ENCODE data around the gene CHN1. TPM values are rescaled to one million over a fixed set of nuclear protein-coding genes. Genes with fewer than 3 reads are reported as not detected.

Gene CHN1
- total RNA-seq, 2 experiments from 2014 or later: 0.11 to 0.50 TPM

DNA sequence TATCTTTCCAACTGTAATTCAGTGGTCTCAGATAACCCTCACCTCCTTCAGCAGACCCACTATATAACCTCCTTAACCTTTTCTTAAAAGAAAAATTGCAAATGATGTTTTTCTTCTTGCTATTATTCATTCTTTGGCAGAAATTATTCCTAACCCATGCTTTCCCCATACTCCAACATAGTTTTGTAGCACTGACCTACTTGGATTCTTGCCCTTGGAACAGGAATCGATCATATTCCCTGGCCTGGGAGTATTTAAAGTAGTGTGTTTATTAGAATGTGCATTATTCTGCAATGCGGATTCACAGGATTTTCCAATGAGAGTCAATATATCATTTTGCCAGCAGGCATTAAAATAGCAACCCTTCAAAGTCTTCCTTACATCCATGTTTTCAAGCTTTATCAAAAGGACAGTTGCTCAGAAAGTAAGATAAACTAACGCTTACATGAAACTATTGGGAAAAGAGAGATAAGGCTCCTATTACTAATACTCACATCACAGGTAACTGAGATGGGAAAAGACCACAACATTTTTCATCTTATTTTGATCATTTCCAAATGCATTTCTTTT lies 37.4 kb downstream of the CHN1 start:
- Mint-ChIP-seq H3K9me3 (ENCODE audit: insufficient read depth) (no peaks in the 10 kb centered on the region), H3K27ac (no peak overlapping the region), H3K4me1 (ENCODE audit: low read depth) (peaks cover 11% of the 10 kb centered on the region), H3K27me3 (ENCODE audit: low read depth) (peaks cover 8% of the 10 kb centered on the region), H3K4me3 (no peak overlapping the region), H3K36me3 (ENCODE audit: low read depth) (no peaks in the 10 kb centered on the region)
- ATAC-seq: no peak
- POLR2A ChIA-PET: no interaction called here
- CTCF ChIA-PET: no interaction called here
- DNase-seq: no peak

DNA sequence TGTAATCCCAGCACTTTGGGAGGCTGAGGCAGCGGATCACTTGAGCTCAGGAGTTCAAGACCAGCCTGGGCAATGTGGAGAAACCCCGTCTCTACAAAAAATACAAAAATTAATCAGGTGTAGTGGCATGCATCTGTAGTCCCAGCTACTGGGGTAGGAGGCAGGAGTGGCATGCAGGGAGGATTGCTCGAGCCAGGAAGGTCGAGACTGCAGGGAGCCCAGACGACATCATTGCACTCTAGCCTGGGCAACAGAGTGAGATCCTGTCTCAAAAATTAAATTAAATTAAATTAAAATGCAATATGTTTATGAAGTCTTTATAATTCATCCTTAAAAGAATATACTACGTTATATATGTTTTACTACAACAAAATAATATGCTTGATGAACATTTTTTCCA lies 38.1 kb downstream of the CHN1 start:
- no peaks in the 10 kb centered on the region for H3K9me3 Mint-ChIP-seq (ENCODE audit: insufficient read depth)
- no peaks in the 10 kb centered on the region for H3K36me3 Mint-ChIP-seq (ENCODE audit: low read depth)
- no peak overlapping the region for H3K4me3 Mint-ChIP-seq
- CTCF ChIA-PET: interaction anchor here (0.7 kb wide), 1 partner anchor 16 kb away, joined by 3 read pairs; no protein-coding TSS in a partner anchor
- POLR2A ChIA-PET: no interaction called here
- peaks cover 11% of the 10 kb centered on the region for H3K4me1 Mint-ChIP-seq (ENCODE audit: low read depth)
- ATAC-seq (no peak), DNase-seq (no peak)
- H3K27me3 Mint-ChIP-seq (ENCODE audit: low read depth): peaks cover 6% of the 10 kb centered on the region
- H3K27ac Mint-ChIP-seq: no peak overlapping the region

DNA sequence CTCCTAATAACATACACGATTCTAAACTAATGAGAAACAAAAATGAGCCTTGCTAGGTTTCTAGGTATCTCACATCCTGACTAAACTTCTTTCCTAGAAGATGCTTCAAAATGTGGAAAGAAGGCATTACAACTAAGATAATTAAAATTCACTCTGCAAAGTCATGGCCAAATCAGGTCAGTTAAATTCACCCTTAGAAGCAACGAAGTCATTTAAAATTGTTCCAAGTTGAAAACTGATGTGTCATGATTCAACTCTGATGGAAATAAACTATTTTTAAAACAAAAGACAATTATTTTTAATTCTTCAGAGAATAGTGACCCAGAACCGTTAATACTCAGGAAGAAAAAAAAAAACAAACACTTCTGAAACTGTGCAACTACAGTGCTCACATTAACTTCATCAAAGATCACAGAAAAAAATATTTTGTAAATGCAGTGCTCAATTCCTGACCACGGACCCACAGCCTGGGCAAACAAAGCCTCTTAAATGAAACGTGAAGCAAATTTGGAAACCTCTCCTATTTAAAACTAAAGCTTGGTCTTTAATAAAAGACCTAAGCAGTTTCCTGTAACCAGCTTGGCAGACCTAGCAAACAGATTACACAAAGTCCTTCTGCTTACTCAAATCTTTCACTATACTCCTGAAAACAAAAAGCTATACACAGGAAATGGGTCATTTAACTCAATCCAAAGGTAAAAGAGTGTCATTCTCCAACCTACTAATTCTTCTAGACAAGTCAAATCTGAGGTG lies 39.0 kb downstream of the CHN1 start:
- no peak overlapping the region for H3K4me3 Mint-ChIP-seq
- POLR2A ChIA-PET: no interaction called here

DNA sequence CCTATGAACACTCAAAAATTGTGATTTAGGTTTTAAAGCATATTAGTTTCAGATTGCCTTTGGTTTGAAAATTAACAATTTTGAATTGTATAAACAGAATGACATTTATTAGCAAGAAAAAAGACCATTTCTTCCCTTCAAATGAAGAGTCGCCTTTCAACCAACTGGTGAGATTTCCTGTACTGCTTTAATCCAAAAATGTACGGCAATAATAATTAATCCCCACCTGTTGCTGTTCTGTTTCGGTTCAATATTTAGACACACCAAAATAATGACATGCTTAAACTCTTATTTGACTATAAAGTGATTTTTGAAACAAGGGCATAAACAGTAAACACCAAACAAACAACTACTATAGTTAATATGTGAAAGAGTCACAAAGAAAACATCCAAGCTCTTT lies 39.6 kb downstream of the CHN1 start:
- peaks cover 6% of the 10 kb centered on the region for H3K27me3 Mint-ChIP-seq (ENCODE audit: low read depth)
- H3K4me3 Mint-ChIP-seq: no peak overlapping the region
- H3K27ac Mint-ChIP-seq: no peak overlapping the region
- no peaks in the 10 kb centered on the region for H3K9me3 Mint-ChIP-seq (ENCODE audit: insufficient read depth)
- DNase-seq: no peak
- peaks cover 14% of the 10 kb centered on the region for H3K4me1 Mint-ChIP-seq (ENCODE audit: low read depth)
- ChIA-PET CTCF (interaction anchor here (1.2 kb wide), 1 partner anchor 10 kb away, joined by 4 read pairs; no protein-coding TSS in a partner anchor), POLR2A (no interaction called here)
- H3K36me3 Mint-ChIP-seq (ENCODE audit: low read depth): no peaks in the 10 kb centered on the region
- no peak for ATAC-seq

More for the DNA sequence above, 39.0 kb downstream of the CHN1 start:
- no peaks in the 10 kb centered on the region for H3K9me3 Mint-ChIP-seq (ENCODE audit: insufficient read depth)
- H3K36me3 Mint-ChIP-seq (ENCODE audit: low read depth): no peaks in the 10 kb centered on the region
- peaks cover 6% of the 10 kb centered on the region for H3K27me3 Mint-ChIP-seq (ENCODE audit: low read depth)
- CTCF ChIA-PET: interaction anchor here (0.7 to 1.2 kb wide), 2 partner anchors 9 to 17 kb away, joined by 3 to 4 read pairs; no protein-coding TSS in a partner anchor
- DNase-seq (no peak), ATAC-seq (no peak)
- no peak overlapping the region for H3K27ac Mint-ChIP-seq
- H3K4me1 Mint-ChIP-seq (ENCODE audit: low read depth): peaks cover 11% of the 10 kb centered on the region

DNA sequence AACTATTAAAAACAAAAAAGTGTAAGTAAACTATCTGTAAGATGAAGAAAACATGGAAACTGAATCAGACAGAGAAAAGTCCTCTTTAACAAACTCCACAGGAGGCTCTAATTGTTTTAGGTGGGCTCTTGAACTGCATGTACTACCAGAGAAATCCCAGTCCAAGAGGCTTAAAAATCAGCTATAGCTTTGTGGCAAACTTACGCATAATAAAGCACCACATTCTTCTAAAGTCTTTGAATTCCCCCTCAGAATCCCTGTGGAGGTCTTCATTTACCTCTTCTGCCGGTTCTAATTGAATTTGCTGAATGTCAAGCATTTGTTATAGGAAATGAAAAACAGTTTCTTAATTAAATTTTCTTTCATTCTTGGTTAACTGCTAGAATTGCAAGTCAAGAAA lies 40.8 kb downstream of the CHN1 start:
- no peak for ATAC-seq
- H3K27me3 Mint-ChIP-seq (ENCODE audit: low read depth): peaks cover 6% of the 10 kb centered on the region
- peaks cover 13% of the 10 kb centered on the region for H3K4me1 Mint-ChIP-seq (ENCODE audit: low read depth)
- ChIA-PET POLR2A (no interaction called here), CTCF (no interaction called here)
- no peaks in the 10 kb centered on the region for H3K9me3 Mint-ChIP-seq (ENCODE audit: insufficient read depth)
- H3K4me3 Mint-ChIP-seq: no peak overlapping the region
- no peak overlapping the region for H3K27ac Mint-ChIP-seq
- no peak for DNase-seq
- H3K36me3 Mint-ChIP-seq (ENCODE audit: low read depth): no peaks in the 10 kb centered on the region

DNA sequence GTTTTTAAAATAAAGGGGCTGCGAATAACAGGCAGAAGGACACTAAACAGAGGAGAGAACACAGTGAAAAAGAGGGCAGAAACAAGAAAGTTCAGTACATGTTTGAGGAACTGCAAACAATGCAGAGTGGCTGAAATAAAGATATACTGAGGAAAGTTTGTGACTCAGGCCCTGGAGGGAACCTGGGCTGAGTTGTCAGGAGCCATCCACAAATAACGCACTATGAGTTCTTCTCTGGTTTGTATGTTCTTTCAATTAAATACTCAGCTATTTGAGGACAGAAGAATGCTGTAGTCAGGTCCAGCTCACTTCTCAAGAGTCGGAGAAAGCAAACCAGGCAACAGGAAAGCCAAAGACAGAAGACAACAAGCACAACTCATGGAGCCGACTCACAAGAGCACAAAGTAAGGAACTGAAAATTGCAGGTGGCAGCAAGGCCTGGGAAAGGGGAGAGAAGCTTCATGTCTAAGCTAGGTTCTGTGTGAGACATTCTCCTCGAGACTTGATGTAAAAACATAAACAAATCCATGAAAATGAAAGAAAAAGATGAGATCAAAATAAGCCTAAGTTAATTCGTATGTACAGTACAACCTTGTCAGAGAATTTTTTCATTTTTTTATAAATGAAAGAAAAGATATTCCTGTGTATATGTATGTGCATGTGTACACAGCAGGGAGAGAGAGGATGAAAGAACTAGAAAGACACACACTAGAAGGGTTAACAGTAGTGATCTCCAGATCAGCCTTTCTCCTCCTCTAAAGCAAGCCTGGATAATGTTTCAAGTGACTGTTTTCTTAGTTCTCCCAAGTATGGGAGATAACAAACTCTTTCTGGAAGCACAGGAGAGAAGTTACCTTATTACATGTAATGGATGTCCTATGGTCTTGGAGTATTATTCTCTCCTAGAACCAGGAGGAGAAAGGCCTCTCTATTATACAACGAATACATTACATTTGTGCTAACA lies 41.5 kb downstream of the CHN1 start:
- no peaks in the 10 kb centered on the region for H3K36me3 Mint-ChIP-seq (ENCODE audit: low read depth)
- ChIA-PET POLR2A (no interaction called here), CTCF (no interaction called here)
- H3K4me1 Mint-ChIP-seq (ENCODE audit: low read depth): peaks cover 9% of the 10 kb centered on the region
- H3K27me3 Mint-ChIP-seq (ENCODE audit: low read depth): peaks cover 2% of the 10 kb centered on the region
- H3K9me3 Mint-ChIP-seq (ENCODE audit: insufficient read depth): no peaks in the 10 kb centered on the region
- DNase-seq (no peak), ATAC-seq (no peak)
- H3K27ac Mint-ChIP-seq: no peak overlapping the region
- H3K4me3 Mint-ChIP-seq: no peak overlapping the region

DNA sequence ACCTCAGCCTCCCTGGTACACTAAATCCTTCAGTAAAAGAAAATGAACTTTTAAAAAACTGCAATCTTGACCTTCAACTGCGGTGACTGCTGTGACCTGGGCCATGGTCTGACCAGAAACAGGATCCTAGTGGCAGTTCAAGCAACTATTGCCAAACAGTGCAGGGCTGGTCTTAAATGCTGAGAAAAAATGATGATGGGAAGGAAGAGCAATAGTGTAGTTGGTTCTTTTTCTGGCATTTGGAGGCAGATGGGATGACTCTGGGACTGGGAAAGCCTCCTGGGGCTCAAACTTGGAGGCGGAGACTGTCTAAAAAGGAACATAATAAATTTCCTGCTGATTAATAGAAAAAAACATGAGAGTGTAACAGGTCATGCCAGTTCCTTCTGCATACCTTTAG lies 45.4 kb downstream of the CHN1 start:
- ChIA-PET POLR2A (no interaction called here), CTCF (no interaction called here)
- Mint-ChIP-seq H3K4me3 (no peak overlapping the region), H3K36me3 (ENCODE audit: low read depth) (no peaks in the 10 kb centered on the region), H3K27me3 (ENCODE audit: low read depth) (peaks cover 6% of the 10 kb centered on the region), H3K27ac (no peak overlapping the region), H3K4me1 (ENCODE audit: low read depth) (peaks cover 3% of the 10 kb centered on the region), H3K9me3 (ENCODE audit: insufficient read depth) (no peaks in the 10 kb centered on the region)
- DNase-seq (no peak), ATAC-seq (no peak)

DNA sequence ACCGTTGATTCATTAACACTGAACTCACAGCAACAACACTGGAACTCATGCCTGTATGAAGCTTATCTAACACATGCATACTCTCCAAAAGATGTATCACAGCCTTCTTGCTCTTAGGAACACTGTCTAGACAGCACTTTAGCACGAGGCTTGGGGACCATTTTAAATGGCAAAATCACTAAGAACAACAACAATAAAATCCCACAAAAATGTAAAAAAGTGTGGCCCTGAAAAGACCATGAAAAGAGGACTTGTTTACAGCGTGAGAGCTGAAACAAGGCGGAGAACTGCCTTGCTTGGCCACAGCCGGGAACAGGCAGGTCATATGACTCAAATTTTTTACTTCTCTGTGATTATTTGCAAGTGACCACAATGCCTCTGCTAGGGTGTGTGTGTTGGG lies 48.1 kb downstream of the CHN1 start:
- peaks cover 3% of the 10 kb centered on the region for H3K4me1 Mint-ChIP-seq (ENCODE audit: low read depth)
- CTCF ChIA-PET: no interaction called here
- H3K27me3 Mint-ChIP-seq (ENCODE audit: low read depth): peaks cover 26% of the 10 kb centered on the region

DNA sequence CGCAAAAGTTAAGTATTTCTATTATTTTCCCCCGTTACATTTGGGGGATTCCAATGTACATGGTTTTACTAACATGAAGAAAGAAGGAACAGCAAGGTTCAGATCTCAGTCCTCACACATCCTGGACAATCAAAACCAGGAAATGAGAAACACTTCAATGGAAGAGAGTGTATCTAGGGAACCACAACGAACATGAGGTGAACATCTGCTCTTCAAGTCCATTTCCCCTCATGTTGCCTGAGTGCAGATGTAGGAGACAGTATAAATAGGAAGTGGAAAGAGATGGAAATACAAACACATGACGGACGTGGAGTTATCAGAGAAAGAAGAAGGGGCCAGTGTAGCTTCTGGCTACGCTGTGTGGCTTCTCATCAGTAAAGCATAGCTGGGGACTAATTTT lies 52.6 kb downstream of the CHN1 start:
- ChIA-PET POLR2A (no interaction called here), CTCF (no interaction called here)
- peaks cover 29% of the 10 kb centered on the region for H3K27me3 Mint-ChIP-seq (ENCODE audit: low read depth)
- no peak overlapping the region for H3K27ac Mint-ChIP-seq
- DNase-seq: no peak
- no peak overlapping the region for H3K4me3 Mint-ChIP-seq
- no peaks in the 10 kb centered on the region for H3K9me3 Mint-ChIP-seq (ENCODE audit: insufficient read depth)
- no peaks in the 10 kb centered on the region for H3K36me3 Mint-ChIP-seq (ENCODE audit: low read depth)
- H3K4me1 Mint-ChIP-seq (ENCODE audit: low read depth): no peaks in the 10 kb centered on the region
- no peak for ATAC-seq

More for the DNA sequence above, 48.1 kb downstream of the CHN1 start:
- Mint-ChIP-seq H3K27ac (no peak overlapping the region), H3K9me3 (ENCODE audit: insufficient read depth) (no peaks in the 10 kb centered on the region), H3K4me3 (no peak overlapping the region), H3K36me3 (ENCODE audit: low read depth) (no peaks in the 10 kb centered on the region)
- ATAC-seq: no peak
- no peak for DNase-seq
- POLR2A ChIA-PET: no interaction called here

DNA sequence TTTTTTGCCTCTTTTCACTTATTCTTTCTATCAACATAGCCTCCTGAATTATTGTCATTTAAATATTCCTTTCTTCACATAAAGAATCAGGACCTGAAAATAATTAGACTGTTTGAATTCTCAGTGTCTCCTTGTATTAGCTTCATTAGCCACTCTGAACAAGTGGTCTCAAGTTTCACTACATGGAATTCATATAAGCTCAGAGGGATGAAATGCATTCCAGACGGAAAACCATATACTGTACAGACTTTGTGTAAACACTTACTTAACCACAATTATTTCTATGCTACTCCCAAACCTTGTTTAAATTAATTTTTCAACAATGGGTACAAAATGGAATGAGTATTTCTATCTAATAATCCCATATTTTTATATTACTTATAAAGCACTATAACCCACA lies 53.4 kb downstream of the CHN1 start:
- no peaks in the 10 kb centered on the region for H3K4me1 Mint-ChIP-seq (ENCODE audit: low read depth)
- no peak overlapping the region for H3K27ac Mint-ChIP-seq
- DNase-seq (no peak), ATAC-seq (no peak)
- CTCF ChIA-PET: no interaction called here
- H3K4me3 Mint-ChIP-seq: no peak overlapping the region
- no peaks in the 10 kb centered on the region for H3K9me3 Mint-ChIP-seq (ENCODE audit: insufficient read depth)
- peaks cover 29% of the 10 kb centered on the region for H3K27me3 Mint-ChIP-seq (ENCODE audit: low read depth)
- no peaks in the 10 kb centered on the region for H3K36me3 Mint-ChIP-seq (ENCODE audit: low read depth)
- POLR2A ChIA-PET: no interaction called here

DNA sequence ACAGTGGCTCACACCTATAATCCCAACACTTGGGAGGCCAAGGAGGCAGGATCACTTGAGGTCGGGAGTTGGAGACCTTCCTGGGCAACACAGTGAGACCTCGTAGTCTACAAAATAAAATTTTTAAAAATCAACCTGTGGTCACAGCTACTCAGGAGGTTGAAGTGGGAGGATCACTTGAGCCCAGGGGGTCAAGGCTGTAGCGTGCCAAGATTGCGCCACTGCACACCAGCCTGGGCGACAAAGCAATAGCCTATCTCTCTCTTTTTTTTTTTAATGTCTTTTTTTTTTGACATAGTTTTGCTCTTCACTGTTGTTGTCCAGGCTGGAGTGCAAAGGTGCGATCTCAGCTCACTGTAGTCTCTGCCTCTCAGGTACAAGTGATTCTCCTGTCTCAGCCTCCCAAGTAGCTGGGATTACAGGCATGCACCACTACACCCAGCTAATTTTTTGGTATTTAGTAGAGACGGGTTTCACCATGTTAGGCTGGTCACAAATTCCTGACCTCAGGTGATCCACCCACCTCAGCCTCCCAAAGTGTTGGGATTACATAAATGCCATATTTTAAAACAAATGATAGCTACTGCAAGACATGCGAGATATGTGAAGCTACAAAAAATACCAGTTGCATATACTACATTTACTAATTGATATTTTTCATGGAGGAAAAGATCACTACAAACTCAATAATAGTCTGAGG lies 55.0 kb downstream of the CHN1 start:
- DNase-seq (no peak), ATAC-seq (no peak)
- CTCF ChIA-PET: no interaction called here
- no peak overlapping the region for H3K4me3 Mint-ChIP-seq
- POLR2A ChIA-PET: no interaction called here
- H3K4me1 Mint-ChIP-seq (ENCODE audit: low read depth): no peaks in the 10 kb centered on the region
- H3K9me3 Mint-ChIP-seq (ENCODE audit: insufficient read depth): no peaks in the 10 kb centered on the region
- H3K36me3 Mint-ChIP-seq (ENCODE audit: low read depth): no peaks in the 10 kb centered on the region
- H3K27ac Mint-ChIP-seq: no peak overlapping the region
- H3K27me3 Mint-ChIP-seq (ENCODE audit: low read depth): peaks cover 24% of the 10 kb centered on the region

Data from activated CD8-positive, alpha-beta T cell treated with anti-CD3 and anti-CD28 coated beads, Interleukin-2, amount 10 ng/mL, durations not matched to agents 7 days and 5 days (primary cell).